PC-3 (cell line): ENCODE measurements around the gene ACP4. TPM values are rescaled to one million over a fixed set of nuclear protein-coding genes. Genes with fewer than 3 reads are reported as not detected.

Experiments
- ATAC-seq: fragments of 200-7000 bp; cut with Tn5 transposase; 2 replicates; pipeline ENCODE4 v1.9.1; 2020; ENCODE audit warnings: mild to moderate bottlenecking, moderate library complexity
- BruUV-seq: library from RNA; stranded (reverse); fragments of 400-500 nt; replicated peaks from 2 replicates; lab custom pipeline; 2021; lab: Mats Ljungman, UMichigan
- CTCF ChIA-PET: fragments of 300-600 bp; sonication (Branson Sonifier 250); formaldehyde crosslinking; loops from one replicate; lab custom pipeline; 2022; ENCODE audit warnings: antibody characterized with exemption; lab: Charles Lee
- POLR2A ChIA-PET: fragments of 300-600 bp; sonication (Branson Sonifier 250); formaldehyde crosslinking; loops from one replicate; lab custom pipeline; 2022; ENCODE audit warnings: antibody characterized with exemption; ENCODE audit not compliant: unreplicated experiment; lab: Charles Lee
- DNase-seq: peaks from one replicate; pipeline ENCODE4 v3.0.0-alpha.2; 2015
- H2AFZ ChIP-seq: fragments of 300-600 bp; sonication (generic); 2 replicates; pipeline ENCODE4 v1.6.0; 2016; ENCODE audit warnings: antibody characterized with exemption, low read length
- H3F3A ChIP-seq: fragments of 300-600 bp; sonication (generic); one replicate; pipeline ENCODE4 v1.6.0; 2017; ENCODE audit warnings: antibody characterized with exemption, low read length, control low read depth, mild to moderate bottlenecking; ENCODE audit not compliant: unreplicated experiment
- H3K27ac ChIP-seq: fragments of 300-600 bp; sonication (generic); 2 replicates; pipeline ENCODE4 v1.5.1; 2016; ENCODE audit warnings: mild to moderate bottlenecking, low read length
- H3K27me3 ChIP-seq: fragments of 300-600 bp; sonication (generic); 2 replicates; pipeline ENCODE4 v1.6.1; 2016; ENCODE audit warnings: low read length, mixed read lengths
- H3K36me3 ChIP-seq: fragments of 300-600 bp; sonication (generic); 2 replicates; pipeline ENCODE4 v1.6.1; 2016; ENCODE audit warnings: low read depth, mixed run types, low read length, mixed read lengths
- H3K4me1 ChIP-seq: fragments of 300-600 bp; sonication (generic); 2 replicates; pipeline ENCODE4 v1.5.1; 2016; ENCODE audit warnings: low read length; ENCODE audit not compliant: insufficient read depth
- H3K4me2 ChIP-seq: fragments of 300-600 bp; sonication (generic); 2 replicates; pipeline ENCODE4 v1.6.0; 2016; ENCODE audit warnings: low read length
- H3K4me3 ChIP-seq: fragments of 300-600 bp; sonication (generic); 2 replicates; pipeline ENCODE4 v1.5.1; 2016; ENCODE audit warnings: mild to moderate bottlenecking, low read length, mixed read lengths
- H3K79me2 ChIP-seq: fragments of 300-600 bp; sonication (generic); 2 replicates; pipeline ENCODE4 v1.6.1; 2017; ENCODE audit warnings: low read length, mixed read lengths
- H3K9ac ChIP-seq: fragments of 300-600 bp; sonication (generic); 2 replicates; pipeline ENCODE4 v1.6.0; 2016; ENCODE audit warnings: mild to moderate bottlenecking, low read length
- H3K9me2 ChIP-seq: fragments of 300-600 bp; sonication (generic); replicated peaks from 2 replicates; pipeline ENCODE4 v1.6.1; 2016; ENCODE audit warnings: mixed run types, low read length, mixed read lengths
- H3K9me3 ChIP-seq: fragments of 300-600 bp; sonication (generic); 2 replicates; pipeline ENCODE4 v1.6.1; 2016; ENCODE audit warnings: low read length, mixed read lengths
- H4K20me1 ChIP-seq: fragments of 300-600 bp; sonication (generic); 2 replicates; pipeline ENCODE4 v1.6.1; 2016; ENCODE audit warnings: low read length, mixed read lengths
- CTCF ChIP-seq: fragments of 300-600 bp; sonication (generic); conservative IDR thresholded peaks from 2 replicates; pipeline ENCODE4 v1.5.1; 2017; ENCODE audit warnings: antibody characterized with exemption, low read depth, mild to moderate bottlenecking, low read length
- EZH2 ChIP-seq: fragments of 300-600 bp; sonication (generic); IDR thresholded peaks from one replicate; pipeline ENCODE4 v1.6.1; 2017; ENCODE audit warnings: antibody characterized with exemption, mild to moderate bottlenecking, low read length; ENCODE audit not compliant: unreplicated experiment
- EZH2phosphoT487 ChIP-seq: fragments of 300-600 bp; sonication (generic); IDR thresholded peaks from 2 replicates; pipeline ENCODE4 v1.6.1; 2018; ENCODE audit warnings: mild to moderate bottlenecking, antibody characterized with exemption, low read length, borderline replicate concordance
- intact Hi-C: fragments of 100-400 bp; cut with micrococcal nuclease; formaldehyde crosslinking; loops from 2 replicates; pipeline ENCODE4 v1.9.0; 2023
- total RNA-seq: library from RNA; depleted of rRNA; stranded (reverse); fragments of >200 nt; gene quantifications from 2 replicates; pipeline ENCODE4 v1.2.3, GENCODE V29; 2014; rRNA removed

The ACP4 gene
- total RNA-seq, 1 experiment from 2014 or later = not detected

DNA sequence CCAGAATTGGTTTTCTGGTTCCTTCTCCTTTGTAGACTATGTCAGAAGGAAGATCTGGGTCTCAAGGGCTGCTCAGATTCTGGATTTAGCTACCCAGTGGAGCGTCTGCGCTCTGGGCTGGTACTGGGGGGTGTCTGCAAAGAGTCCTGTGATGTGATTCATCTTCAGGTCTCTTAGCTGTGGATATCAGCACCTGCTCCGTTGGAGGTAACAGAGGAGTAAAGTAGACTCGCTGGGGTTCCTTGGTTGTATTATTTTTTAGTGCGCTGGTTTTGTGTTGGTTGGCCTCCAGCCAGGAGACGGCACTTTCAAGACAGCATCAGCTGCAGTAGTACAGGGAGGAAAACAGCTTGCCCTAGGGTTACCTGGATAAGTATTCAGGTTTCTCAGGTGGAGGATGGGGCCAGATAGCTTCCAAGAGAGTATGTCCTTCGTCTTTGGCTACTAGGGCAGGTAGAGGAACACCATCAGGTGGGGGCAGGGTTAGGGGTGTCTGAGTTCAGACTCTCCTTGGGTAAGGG, 53.5 kb downstream of the ACP4 start:
- no peaks in the 10 kb centered on the region for H3K79me2 ChIP-seq
- H3K9me2 ChIP-seq = no peaks in the 10 kb centered on the region
- no peak overlapping the region for H3K27ac ChIP-seq
- no peak overlapping the region for H3K9ac ChIP-seq
- ChIA-PET POLR2A (no interaction called here), CTCF (no interaction called here)
- H2AFZ ChIP-seq = no peak overlapping the region
- ATAC-seq (no peak), DNase-seq (no peak)
- H4K20me1 ChIP-seq = no peaks in the 10 kb centered on the region
- H3F3A ChIP-seq = no peaks in the 10 kb centered on the region
- no peak overlapping the region for H3K4me2 ChIP-seq
- BruUV-seq = no TSS peak
- no peaks in the 10 kb centered on the region for H3K36me3 ChIP-seq
- H3K9me3 ChIP-seq = peaks cover 6% of the 10 kb centered on the region; the same call in 1 of the 2 replicates
- peaks cover 76% of the 10 kb centered on the region for H3K27me3 ChIP-seq
- no peak overlapping the region for H3K4me3 ChIP-seq
- no peaks in the 10 kb centered on the region for H3K4me1 ChIP-seq
- intact Hi-C loops = no loop called here
- no peak for TF ChIP-seq EZH2phosphoT487
- no peak for TF ChIP-seq CTCF

DNA sequence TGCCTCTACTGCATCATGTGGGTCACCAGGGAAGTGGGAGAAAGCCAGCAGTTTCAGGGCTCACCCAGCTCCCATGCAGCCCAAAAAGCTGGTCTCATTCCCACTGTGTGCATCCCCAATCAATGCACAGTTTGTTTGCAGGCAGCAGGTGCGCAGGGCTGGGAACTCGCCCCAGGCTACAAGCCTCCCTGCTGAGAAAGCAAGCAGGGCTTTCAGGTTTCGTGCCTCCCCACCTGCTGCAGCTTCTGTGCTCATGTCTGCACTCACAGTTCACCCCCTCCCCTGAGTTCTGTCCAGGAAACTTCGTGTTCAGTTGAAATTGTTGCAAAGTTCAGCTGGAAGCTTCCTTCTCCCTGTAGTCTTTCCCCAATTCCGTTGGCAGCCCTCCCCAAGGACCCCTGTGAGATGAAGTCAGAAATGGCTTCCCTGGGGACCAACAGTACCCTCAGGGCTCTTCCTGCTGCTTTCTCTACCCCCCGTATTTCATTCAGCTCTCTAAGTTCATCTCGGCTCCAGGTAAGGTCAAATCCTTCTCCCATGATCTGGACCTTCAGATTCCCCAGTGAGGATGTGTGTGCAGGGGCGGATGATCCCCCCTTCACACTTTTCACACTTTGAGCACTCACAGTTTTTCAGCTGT, 54.2 kb downstream of the ACP4 start:
- CTCF ChIA-PET = no interaction called here
- intact Hi-C loops = no loop called here
- Histone ChIP-seq H3K27ac (no peak overlapping the region), H3K4me2 (no peak overlapping the region), H3K9me3 (peaks cover 6% of the 10 kb centered on the region; the same call in 1 of the 2 replicates), H3K27me3 (peaks cover 80% of the 10 kb centered on the region), H3K4me1 (no peaks in the 10 kb centered on the region), H4K20me1 (no peaks in the 10 kb centered on the region), H3K9ac (no peak overlapping the region), H3K79me2 (no peaks in the 10 kb centered on the region), H3K4me3 (no peak overlapping the region), H3K9me2 (no peaks in the 10 kb centered on the region), H3K36me3 (no peaks in the 10 kb centered on the region), H3F3A (no peaks in the 10 kb centered on the region), H2AFZ (no peak overlapping the region)
- no peak for DNase-seq
- POLR2A ChIA-PET = interaction anchor here (0.5 kb wide), 1 partner anchor 120 kb away, joined by 6 read pairs; no protein-coding TSS in a partner anchor
- no peak for TF ChIP-seq EZH2
- no peak for TF ChIP-seq CTCF
- no peak for TF ChIP-seq EZH2phosphoT487
- no peak for ATAC-seq
- no TSS peak for BruUV-seq

Other genes starting within 250 kb of the ACP4 start
- gene LRRC4B, start 222.0 kb upstream of the ACP4 start, total RNA-seq = 0.26 and 0.52 TPM in 2 replicates
- gene SYT3, start 150.5 kb upstream of the ACP4 start, total RNA-seq = 0.12 and 0.18 TPM in 2 replicates
- 5.7 and 20.0 TPM in 2 replicates for gene C19orf81, start 141.0 kb upstream of the ACP4 start, total RNA-seq
- gene SHANK1, start 70.6 kb upstream of the ACP4 start, total RNA-seq = 0.12 and 0.47 TPM in 2 replicates
- 2.3 and 2.4 TPM in 2 replicates for gene CLEC11A, start 67.1 kb upstream of the ACP4 start, total RNA-seq
- not detected in 2 replicates for gene GPR32, start 20.0 kb upstream of the ACP4 start, total RNA-seq
- gene KLK1, start 33.4 kb downstream of the ACP4 start, total RNA-seq = not detected in 2 replicates
- 1.3 TPM in 1 of 2 replicates, not detected in the other for gene KLK15, start 43.2 kb downstream of the ACP4 start, total RNA-seq
- not detected in 2 replicates for gene KLK3, start 64.5 kb downstream of the ACP4 start, total RNA-seq
- not detected in 2 replicates for gene KLK2, start 83.0 kb downstream of the ACP4 start, total RNA-seq
- gene KLK4, start 121.0 kb downstream of the ACP4 start, total RNA-seq = not detected in 2 replicates
- gene KLK5, start 162.6 kb downstream of the ACP4 start, total RNA-seq = 58.5 and 59.0 TPM in 2 replicates
- 73.7 and 75.0 TPM in 2 replicates for gene KLK6, start 179.2 kb downstream of the ACP4 start, total RNA-seq
- 0.23 and 3.6 TPM in 2 replicates for gene KLK7, start 193.5 kb downstream of the ACP4 start, total RNA-seq
- gene KLK8, start 211.2 kb downstream of the ACP4 start, total RNA-seq = 2.3 TPM in 1 of 2 replicates, not detected in the other
- 1.2 and 2.9 TPM in 2 replicates for gene KLK10, start 229.3 kb downstream of the ACP4 start, total RNA-seq
- gene KLK11, start 236.2 kb downstream of the ACP4 start, total RNA-seq = 0.23 TPM in 1 of 2 replicates, not detected in the other
- gene KLK12, start 244.6 kb downstream of the ACP4 start, total RNA-seq = not detected in 2 replicates